IMR-90 (cell line): Measurements from ENCODE around the gene CCDC116.

ENCODE experiments used
- BHLHE40 ChIP-seq: fragments of 150-350 bp; IDR thresholded peaks from 2 replicates; pipeline ENCODE4 v1.6.1; 2016; ENCODE audit warnings: mild to moderate bottlenecking, low read depth, low read length
- CEBPB ChIP-seq: IDR thresholded peaks from 2 replicates; pipeline ENCODE4 v1.6.1; 2012; ENCODE audit warnings: low read depth, low read length, improper control_type of control experiment
- CHD1 ChIP-seq: IDR thresholded peaks from 2 replicates; pipeline ENCODE4 v1.6.1; 2012; ENCODE audit warnings: low read depth, low read length, improper control_type of control experiment
- MAZ ChIP-seq: IDR thresholded peaks from 2 replicates; pipeline ENCODE4 v1.6.1; 2012; ENCODE audit warnings: low read depth, mild to moderate bottlenecking, low read length, improper control_type of control experiment, moderate library complexity, borderline replicate concordance
- MXI1 ChIP-seq: IDR thresholded peaks from 2 replicates; pipeline ENCODE4 v1.6.1; 2012; ENCODE audit warnings: low read depth, mild to moderate bottlenecking, low read length, moderate library complexity, borderline replicate concordance
- POLR2A ChIP-seq: IDR thresholded peaks from 2 replicates; pipeline ENCODE4 v1.6.1; 2012; ENCODE audit warnings: mild to moderate bottlenecking, low read depth, low read length
- RAD21 ChIP-seq: IDR thresholded peaks from 2 replicates; pipeline ENCODE4 v1.6.1; 2012; ENCODE audit warnings: low read length, improper control_type of control experiment
- RCOR1 ChIP-seq: IDR thresholded peaks from 2 replicates; pipeline ENCODE4 v1.6.1; 2012; ENCODE audit warnings: mild to moderate bottlenecking, low read length, improper control_type of control experiment; ENCODE audit not compliant: insufficient replicate concordance
- RFX5 ChIP-seq: IDR thresholded peaks from 2 replicates; pipeline ENCODE4 v1.8.0; 2012; ENCODE audit warnings: low read depth, mild to moderate bottlenecking, low read length, moderate library complexity
- SMC3 ChIP-seq: fragments of 150-350 bp; IDR thresholded peaks from 2 replicates; pipeline ENCODE4 v1.6.1; 2016; ENCODE audit warnings: low read depth, mild to moderate bottlenecking, antibody characterized with exemption, low read length, moderate library complexity
- USF2 ChIP-seq: fragments of 150-350 bp; IDR thresholded peaks from 2 replicates; pipeline ENCODE4 v1.6.1; 2017; ENCODE audit warnings: mild to moderate bottlenecking, antibody characterized with exemption, low read length, low read depth
- TF ChIP-seq, protein P1 (sequence below): conservative IDR thresholded peaks from 2 replicates; pipeline ENCODE4 v1.5.1; 2012; ENCODE audit warnings: mild to moderate bottlenecking, low read depth, low read length, improper control_type of control experiment
- TF ChIP-seq, protein P2 (sequence below): fragments of 150-350 bp; IDR thresholded peaks from 2 replicates; pipeline ENCODE4 v1.6.1; 2016; ENCODE audit warnings: low read depth, mild to moderate bottlenecking, low read length, moderate library complexity, borderline replicate concordance

- TF ChIP-seq, protein P1, sequence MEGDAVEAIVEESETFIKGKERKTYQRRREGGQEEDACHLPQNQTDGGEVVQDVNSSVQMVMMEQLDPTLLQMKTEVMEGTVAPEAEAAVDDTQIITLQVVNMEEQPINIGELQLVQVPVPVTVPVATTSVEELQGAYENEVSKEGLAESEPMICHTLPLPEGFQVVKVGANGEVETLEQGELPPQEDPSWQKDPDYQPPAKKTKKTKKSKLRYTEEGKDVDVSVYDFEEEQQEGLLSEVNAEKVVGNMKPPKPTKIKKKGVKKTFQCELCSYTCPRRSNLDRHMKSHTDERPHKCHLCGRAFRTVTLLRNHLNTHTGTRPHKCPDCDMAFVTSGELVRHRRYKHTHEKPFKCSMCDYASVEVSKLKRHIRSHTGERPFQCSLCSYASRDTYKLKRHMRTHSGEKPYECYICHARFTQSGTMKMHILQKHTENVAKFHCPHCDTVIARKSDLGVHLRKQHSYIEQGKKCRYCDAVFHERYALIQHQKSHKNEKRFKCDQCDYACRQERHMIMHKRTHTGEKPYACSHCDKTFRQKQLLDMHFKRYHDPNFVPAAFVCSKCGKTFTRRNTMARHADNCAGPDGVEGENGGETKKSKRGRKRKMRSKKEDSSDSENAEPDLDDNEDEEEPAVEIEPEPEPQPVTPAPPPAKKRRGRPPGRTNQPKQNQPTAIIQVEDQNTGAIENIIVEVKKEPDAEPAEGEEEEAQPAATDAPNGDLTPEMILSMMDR = no peak
- no peak for TF ChIP-seq RCOR1
- no peak for TF ChIP-seq USF2
- TF ChIP-seq RFX5 = no peak
- TF ChIP-seq BHLHE40 = no peak
- no peak for TF ChIP-seq RAD21
- TF ChIP-seq POLR2A = no peak
- no peak for TF ChIP-seq CEBPB
- TF ChIP-seq CHD1 = no peak
- no peak for TF ChIP-seq MAZ
- TF ChIP-seq SMC3 = no peak
- TF ChIP-seq, protein P2, sequence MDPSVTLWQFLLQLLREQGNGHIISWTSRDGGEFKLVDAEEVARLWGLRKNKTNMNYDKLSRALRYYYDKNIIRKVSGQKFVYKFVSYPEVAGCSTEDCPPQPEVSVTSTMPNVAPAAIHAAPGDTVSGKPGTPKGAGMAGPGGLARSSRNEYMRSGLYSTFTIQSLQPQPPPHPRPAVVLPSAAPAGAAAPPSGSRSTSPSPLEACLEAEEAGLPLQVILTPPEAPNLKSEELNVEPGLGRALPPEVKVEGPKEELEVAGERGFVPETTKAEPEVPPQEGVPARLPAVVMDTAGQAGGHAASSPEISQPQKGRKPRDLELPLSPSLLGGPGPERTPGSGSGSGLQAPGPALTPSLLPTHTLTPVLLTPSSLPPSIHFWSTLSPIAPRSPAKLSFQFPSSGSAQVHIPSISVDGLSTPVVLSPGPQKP = no peak
- TF ChIP-seq MXI1 = no peak
Measured at GRCh38 chr22:21622919-21623647, 9.5 kb upstream of the CCDC116 start.
